GM23338 (cell line): ENCODE measurements around the gene C1QTNF8. TPM values are rescaled to one million over a fixed set of nuclear protein-coding genes. Genes with fewer than 3 reads are reported as not detected.
"Not testable (repeated sequence)": the region's sequence is repeated elsewhere in the genome, so short reads cannot be mapped to it uniquely, and the experiment has no call there.

Experiments
- ATAC-seq: fragments of 200-7000 bp; cut with Tn5 transposase; 3 replicates; pipeline ENCODE4 v1.9.1; 2020
- DNase-seq: peaks from one replicate; pipeline ENCODE4 v3.0.0-alpha.2; 2015; ENCODE audit warnings: low spot score
- H2AFZ ChIP-seq: fragments of 200-600 bp; sonication (generic); 2 replicates; pipeline ENCODE4 v1.8.0; 2016; ENCODE audit warnings: antibody characterized with exemption, mild to moderate bottlenecking, moderate library complexity
- H3F3A ChIP-seq: fragments of 200-600 bp; sonication (generic); replicated peaks from 2 replicates; pipeline ENCODE4 v1.8.0; 2017; ENCODE audit warnings: antibody characterized with exemption, mixed run types, low read depth
- H3K27ac ChIP-seq: fragments of 200-600 bp; sonication (generic); 2 replicates; pipeline ENCODE4 v1.6.1; 2016; ENCODE audit warnings: low read depth
- H3K27me3 ChIP-seq: fragments of 200-600 bp; sonication (generic); 2 replicates; pipeline ENCODE4 v1.8.0; 2016; ENCODE audit warnings: mild to moderate bottlenecking, mixed run types, moderate library complexity; ENCODE audit not compliant: insufficient read depth
- H3K36me3 ChIP-seq: fragments of 200-600 bp; sonication (generic); 2 replicates; pipeline ENCODE4 v1.8.0; 2016; ENCODE audit warnings: mild to moderate bottlenecking; ENCODE audit not compliant: insufficient read depth
- H3K4me1 ChIP-seq: fragments of 200-600 bp; sonication (generic); 2 replicates; pipeline ENCODE4 v1.8.0; 2016; ENCODE audit warnings: mild to moderate bottlenecking, moderate library complexity; ENCODE audit not compliant: insufficient read depth
- H3K4me2 ChIP-seq: fragments of 200-600 bp; sonication (generic); 2 replicates; pipeline ENCODE4 v1.7.1; 2017; ENCODE audit warnings: mixed run types
- H3K4me3 ChIP-seq: fragments of 200-600 bp; sonication (generic); 2 replicates; pipeline ENCODE4 v1.6.1; 2016; ENCODE audit warnings: mixed run types
- H3K79me2 ChIP-seq: fragments of 200-600 bp; sonication (generic); replicated peaks from 2 replicates; pipeline ENCODE4 v1.8.0; 2017; ENCODE audit warnings: mild to moderate bottlenecking; ENCODE audit not compliant: insufficient read depth
- H3K9me2 ChIP-seq: fragments of 200-600 bp; sonication (generic); 2 replicates; pipeline ENCODE4 v1.8.0; 2017; ENCODE audit not compliant: insufficient read depth
- H4K20me1 ChIP-seq: fragments of 200-600 bp; sonication (generic); replicated peaks from 2 replicates; pipeline ENCODE4 v1.8.0; 2017; ENCODE audit warnings: mild to moderate bottlenecking; ENCODE audit not compliant: insufficient read depth
- H3K27ac Mint-ChIP-seq: 2 replicates; pipeline ENCODE4 v1.8.0; 2020; ENCODE audit warnings: inconsistent platforms, mild to moderate bottlenecking, moderate library complexity, mixed read lengths
- H3K27me3 Mint-ChIP-seq: 3 replicates; pipeline ENCODE4 v1.8.0; 2022; ENCODE audit warnings: low read depth, mild to moderate bottlenecking, moderate library complexity, mixed read lengths, inconsistent platforms; ENCODE audit not compliant: insufficient read depth, poor library complexity
- H3K36me3 Mint-ChIP-seq: 3 replicates; pipeline ENCODE4 v1.8.0; 2021; ENCODE audit warnings: low read depth, mild to moderate bottlenecking, inconsistent platforms, moderate library complexity, mixed read lengths
- H3K4me1 Mint-ChIP-seq: 3 replicates; pipeline ENCODE4 v1.8.0; 2020; ENCODE audit warnings: mild to moderate bottlenecking, inconsistent platforms, mixed read lengths
- H3K4me3 Mint-ChIP-seq: 3 replicates; pipeline ENCODE4 v1.8.0; 2021; ENCODE audit warnings: moderate library complexity, mild to moderate bottlenecking, inconsistent platforms, mixed read lengths
- H3K9me3 Mint-ChIP-seq: 3 replicates; pipeline ENCODE4 v1.8.0; 2020; ENCODE audit warnings: moderate library complexity, mild to moderate bottlenecking, inconsistent platforms, mixed read lengths
- CREB1 ChIP-seq: fragments of 250-450 bp; sonication (Bioruptor Pico); IDR thresholded peaks from 2 replicates; pipeline ENCODE4 v1.5.0; 2020; ENCODE audit warnings: low read depth, mild to moderate bottlenecking, moderate library complexity
- NANOG ChIP-seq: IDR thresholded peaks from 2 replicates; pipeline ENCODE4 v1.6.1; 2016; ENCODE audit warnings: antibody characterized with exemption, borderline replicate concordance
- polyA plus RNA-seq: library from polyadenylated mRNA; unstranded; fragments of >200 nt; fragmentation: Nextera tagmentation; extraction: Ambion mirVana; gene quantifications from 2 replicates; pipeline ENCODE4 v1.2.1, GENCODE V29; 2016
- total RNA-seq: library from RNA; depleted of rRNA; stranded (reverse); fragments of >200 nt; shearing (Covaris generic); gene quantifications from 2 replicates; pipeline ENCODE4 v1.2.3, GENCODE V29; 2014
- TF ChIP-seq, protein P1 (sequence below): IDR thresholded peaks from 2 replicates; pipeline ENCODE4 v1.6.1; 2016; ENCODE audit warnings: antibody characterized with exemption

C1QTNF8 gene
- total and polyA plus RNA-seq, 2 experiments from 2014 or later = not detected

DNA sequence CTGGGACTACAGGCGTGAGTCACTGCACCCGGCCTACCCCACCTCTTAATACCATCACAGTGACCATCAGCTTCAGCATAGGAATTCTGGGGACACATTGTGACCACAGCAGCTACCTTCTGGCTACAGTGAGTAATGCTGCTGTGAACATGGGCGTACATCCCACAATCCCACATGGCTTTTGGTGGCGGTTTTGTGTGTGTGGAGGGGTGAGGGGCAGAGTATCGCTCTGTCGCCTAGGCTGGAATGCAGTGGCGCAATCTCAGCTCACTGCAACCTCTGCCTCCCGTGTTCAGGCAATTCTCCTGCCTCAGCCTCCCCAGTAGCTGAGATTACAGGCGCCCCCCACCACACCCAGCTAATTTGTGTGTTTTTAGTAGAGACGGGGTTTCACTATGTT is 9.6 kb downstream of the C1QTNF8 start:
- H3F3A ChIP-seq, H3K27ac ChIP-seq, H3K36me3 ChIP-seq, H3K9me2 ChIP-seq, H3K4me3 Mint-ChIP-seq, H4K20me1 ChIP-seq, H3K27ac Mint-ChIP-seq, H3K36me3 Mint-ChIP-seq, H3K27me3 Mint-ChIP-seq, DNase-seq, H3K27me3 ChIP-seq, H3K4me2 ChIP-seq, ATAC-seq, H3K4me1 ChIP-seq, H2AFZ ChIP-seq, H3K4me3 ChIP-seq, H3K4me1 Mint-ChIP-seq, H3K79me2 ChIP-seq: not testable (repeated sequence)
- peaks cover 21% of the 10 kb centered on the region for H3K9me3 Mint-ChIP-seq

DNA sequence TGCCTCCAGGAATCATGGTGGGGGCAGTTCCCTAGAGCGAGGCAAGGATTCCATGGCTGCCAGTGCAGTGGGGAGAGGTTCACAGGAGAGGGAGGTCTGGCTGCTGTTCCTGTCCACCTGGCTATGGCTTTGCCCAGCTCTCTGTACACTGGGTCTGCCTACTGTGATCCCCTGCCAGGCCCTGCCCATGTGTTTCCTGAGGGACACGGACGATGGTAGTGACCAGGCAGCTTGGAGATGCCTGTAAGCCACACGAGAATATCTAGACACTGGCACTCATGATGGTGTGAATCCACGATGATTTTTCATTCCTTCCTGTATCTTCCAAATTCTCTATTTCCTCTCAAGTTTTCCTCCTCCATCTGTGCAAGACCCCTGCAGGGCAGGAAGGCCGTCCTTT is 11.1 kb downstream of the C1QTNF8 start:
- TF ChIP-seq NANOG = no peak
- H3K9me3 Mint-ChIP-seq = peaks cover 21% of the 10 kb centered on the region
- H3K27ac Mint-ChIP-seq = no peak overlapping the region
- DNase-seq = no peak
- Histone ChIP-seq H3K4me3 (no peak overlapping the region), H3F3A (no peaks in the 10 kb centered on the region), H3K4me2 (no peak overlapping the region), H3K9me2 (no peaks in the 10 kb centered on the region), H3K4me1 (no peaks in the 10 kb centered on the region), H3K79me2 (no peaks in the 10 kb centered on the region), H4K20me1 (no peaks in the 10 kb centered on the region), H3K36me3 (no peaks in the 10 kb centered on the region), H2AFZ (no peak overlapping the region), H3K27ac (no peak overlapping the region), H3K27me3 (no peaks in the 10 kb centered on the region)
- no peak overlapping the region; the same call in 2 of the 3 replicates for H3K4me3 Mint-ChIP-seq
- no peak for ATAC-seq
- H3K4me1 Mint-ChIP-seq = no peaks in the 10 kb centered on the region
- H3K27me3 Mint-ChIP-seq = peaks cover 2% of the 10 kb centered on the region
- H3K36me3 Mint-ChIP-seq = peaks cover 3% of the 10 kb centered on the region; the same call in 1 of the 3 replicates

DNA sequence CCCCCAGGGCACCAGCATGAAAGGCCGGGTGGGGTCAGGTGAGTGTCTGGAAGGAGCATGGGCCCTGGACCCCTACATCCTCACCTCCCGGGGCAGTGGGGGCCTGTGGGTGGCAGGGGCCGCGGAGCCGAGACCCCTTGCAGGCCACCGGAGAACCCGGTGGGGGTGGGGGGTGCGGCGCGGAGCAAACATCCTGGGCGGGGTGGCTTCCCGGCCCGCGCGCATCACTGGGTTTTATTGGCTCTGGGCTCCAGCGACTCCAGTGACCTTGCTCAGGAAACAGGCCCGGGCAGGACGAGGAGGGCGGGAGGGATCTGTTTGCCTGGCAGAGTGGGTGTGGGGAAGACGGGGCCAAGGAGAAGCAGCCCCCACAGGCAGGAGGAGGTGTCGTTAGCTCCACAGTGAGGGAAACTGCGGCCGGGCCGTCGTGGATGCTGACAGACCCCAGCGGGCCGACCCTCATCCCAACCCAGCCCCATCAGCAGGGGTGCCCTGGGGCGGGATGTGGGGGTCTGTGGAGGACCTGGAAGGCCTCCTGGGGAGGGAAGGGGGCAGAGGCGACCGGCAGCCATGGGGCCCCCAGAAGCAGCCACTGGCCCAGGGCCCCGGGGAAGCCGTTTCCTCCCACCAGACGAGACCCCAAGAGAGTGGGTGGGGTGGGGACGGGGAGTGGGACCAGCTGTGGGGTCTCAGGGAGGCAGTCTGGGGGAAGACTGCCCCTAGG is 12.9 kb downstream of the C1QTNF8 start:
- no peaks in the 10 kb centered on the region for H3K79me2 ChIP-seq
- Mint-ChIP-seq H3K36me3 (peaks cover 3% of the 10 kb centered on the region; the same call in 1 of the 3 replicates), H3K27me3 (peaks cover 4% of the 10 kb centered on the region), H3K27ac (no peak overlapping the region), H3K9me3 (peaks cover 21% of the 10 kb centered on the region), H3K4me3 (no peak overlapping the region), H3K4me1 (no peaks in the 10 kb centered on the region)
- TF ChIP-seq, protein P1, sequence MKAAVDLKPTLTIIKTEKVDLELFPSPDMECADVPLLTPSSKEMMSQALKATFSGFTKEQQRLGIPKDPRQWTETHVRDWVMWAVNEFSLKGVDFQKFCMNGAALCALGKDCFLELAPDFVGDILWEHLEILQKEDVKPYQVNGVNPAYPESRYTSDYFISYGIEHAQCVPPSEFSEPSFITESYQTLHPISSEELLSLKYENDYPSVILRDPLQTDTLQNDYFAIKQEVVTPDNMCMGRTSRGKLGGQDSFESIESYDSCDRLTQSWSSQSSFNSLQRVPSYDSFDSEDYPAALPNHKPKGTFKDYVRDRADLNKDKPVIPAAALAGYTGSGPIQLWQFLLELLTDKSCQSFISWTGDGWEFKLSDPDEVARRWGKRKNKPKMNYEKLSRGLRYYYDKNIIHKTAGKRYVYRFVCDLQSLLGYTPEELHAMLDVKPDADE = no peak
- TF ChIP-seq CREB1 (CRISPR knock-in tag) = no peak
- H3K27ac ChIP-seq = no peak overlapping the region
- H3K9me2 ChIP-seq = no peaks in the 10 kb centered on the region
- no peaks in the 10 kb centered on the region for H3K27me3 ChIP-seq
- no peak overlapping the region for H3K4me2 ChIP-seq
- no peaks in the 10 kb centered on the region for H3K36me3 ChIP-seq
- no peak overlapping the region for H3K4me3 ChIP-seq
- H4K20me1 ChIP-seq = no peaks in the 10 kb centered on the region
- no peak for DNase-seq
- ATAC-seq = no peak
- no peak overlapping the region for H2AFZ ChIP-seq
- H3K4me1 ChIP-seq = no peaks in the 10 kb centered on the region
- no peaks in the 10 kb centered on the region for H3F3A ChIP-seq
